ENCODE measurements around the gene IGFBP5. TPM values are rescaled to one million over a fixed set of nuclear protein-coding genes. Genes with fewer than 3 reads are reported as not detected.

IGFBP5 gene
- polyA plus RNA-seq, 1 of the 3 experiments (the other 2 are of a cell fraction), result 323 TPM

DNA sequence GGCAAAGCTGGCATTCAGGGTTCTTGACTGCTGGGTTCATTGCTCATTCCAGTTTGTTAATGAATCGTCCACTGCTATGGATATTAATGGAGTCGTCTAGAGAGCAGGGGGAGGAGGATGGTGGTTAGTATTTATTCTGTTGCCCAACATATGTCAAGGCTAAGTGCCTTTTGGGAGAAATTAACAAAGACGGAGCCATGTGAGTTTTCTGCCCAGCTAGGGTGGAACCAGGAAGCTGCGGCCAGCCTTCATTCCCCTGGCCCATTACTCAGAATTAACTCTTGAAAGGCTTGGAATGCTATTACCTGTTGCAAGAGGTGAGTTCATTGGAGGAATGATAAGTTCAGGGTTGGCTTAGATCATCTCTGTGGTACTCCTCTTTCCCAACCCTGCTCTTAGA is 42.8 kb downstream of the IGFBP5 start:
- Histone ChIP-seq H3K4me1 (ENCODE audit: control insufficient read depth in 1 of 2, insufficient read depth in 2 of 2, low read depth in 1 of 2, low read length in 1 of 2) (peaks cover 20 to 44% of the 10 kb centered on the region in 2 experiments), H3K27me3 (ENCODE audit: insufficient read depth) (no peaks in the 10 kb centered on the region), H3K4me3 (ENCODE audit: low read depth in 2 of 2, low read length in 1 of 2) (no peak overlapping the region), H3K9ac (no peak overlapping the region), H3K9me3 (no peaks in the 10 kb centered on the region), H4K20me1 (ENCODE audit: insufficient read depth) (peaks cover 12% of the 10 kb centered on the region), H3K9me2 (no peaks in the 10 kb centered on the region), H3K27ac (ENCODE audit: low read depth in 2 of 2, low read length in 1 of 2) (no peak overlapping the region), H3K4me2 (no peak overlapping the region), H2AFZ (ENCODE audit: low read depth) (no peak overlapping the region), H3K79me2 (ENCODE audit: insufficient read depth) (peaks cover 81% of the 10 kb centered on the region), H3K36me3 (replicated peaks in 1 of 2; ENCODE audit: control insufficient read depth in 1 of 2, insufficient read depth in 2 of 2, low read length in 1 of 2) (peaks cover 0 to 12% of the 10 kb centered on the region in 2 experiments), H3F3A (replicated peaks; ENCODE audit: insufficient read depth) (peaks cover 5% of the 10 kb centered on the region)
- no peak for DNase-seq
- POLR2A ChIA-PET, result no interaction called here
- TF ChIP-seq TCF12 (IDR thresholded peaks at IDR 0.05) (no peak), JUND (IDR thresholded peaks at IDR 0.05) (no peak), MXI1 (IDR thresholded peaks at IDR 0.05; ENCODE audit: low read depth, low read length) (no peak)
- CTCF ChIA-PET, result interaction anchor here (1.2 to 24.7 kb wide), 6 partner anchors 13 to 1235 kb away, joined by 3 to 614 read pairs (median 8); no protein-coding TSS in a partner anchor
- WGBS (ENCODE audit: low lambda C conversion rate), result 80% methylated on average over 4 of the region's 4 CpGs

GRCh38 chr2:216651351-216651881 is 43.9 kb downstream of the IGFBP5 start:
- H3K27me3 ChIP-seq (ENCODE audit: insufficient read depth), result no peaks in the 10 kb centered on the region
- H3K4me3 ChIP-seq (ENCODE audit: low read depth in 2 of 2, low read length in 1 of 2), result no peak overlapping the region
- H2AFZ ChIP-seq (ENCODE audit: low read depth), result no peak overlapping the region
- peak overlapping the region; percentile 25; the same call in 1 of the 2 replicates for H3K4me2 ChIP-seq
- peaks cover 11% of the 10 kb centered on the region for H4K20me1 ChIP-seq (ENCODE audit: insufficient read depth)
- H3K9ac ChIP-seq, result no peak overlapping the region
- peaks cover 5% of the 10 kb centered on the region for H3F3A ChIP-seq (replicated peaks; ENCODE audit: insufficient read depth)
- peaks cover 77% of the 10 kb centered on the region for H3K79me2 ChIP-seq (ENCODE audit: insufficient read depth)
- H3K9me3 ChIP-seq, result no peaks in the 10 kb centered on the region
- peaks cover 0 to 13% of the 10 kb centered on the region in 2 experiments for H3K36me3 ChIP-seq (replicated peaks in 1 of 2; ENCODE audit: control insufficient read depth in 1 of 2, insufficient read depth in 2 of 2, low read length in 1 of 2)
- peak overlapping the region; percentile 31 to 58; a peak in 3 of 4 replicates for H3K27ac ChIP-seq (ENCODE audit: low read depth in 2 of 2, low read length in 1 of 2)
- 93% methylated on average over 6 of the region's 6 CpGs for WGBS (ENCODE audit: low lambda C conversion rate)
- H3K4me1 ChIP-seq (ENCODE audit: control insufficient read depth in 1 of 2, insufficient read depth in 2 of 2, low read depth in 1 of 2, low read length in 1 of 2), result peaks cover 9 to 44% of the 10 kb centered on the region in 2 experiments
- ChIA-PET POLR2A (no interaction called here), CTCF (interaction anchor here (1.0 to 24.7 kb wide), 7 partner anchors 10 to 1237 kb away, joined by 3 to 614 read pairs (median 5); partner anchors contain the start of gene IGFBP2)
- no peaks in the 10 kb centered on the region for H3K9me2 ChIP-seq
- TF ChIP-seq SMC3 (IDR thresholded peaks at IDR 0.05; ENCODE audit: low read depth, low read length), result no peak
- no peak for TF ChIP-seq MEF2A (IDR thresholded peaks at IDR 0.05; ENCODE audit: borderline replicate concordance, low read depth)
- TF ChIP-seq TAF1 (IDR thresholded peaks at IDR 0.05; ENCODE audit: borderline replicate concordance, low read depth, low read length), result no peak
- no peak for TF ChIP-seq POLR2AphosphoS5 (IDR thresholded peaks at IDR 0.05; ENCODE audit: low read depth, low read length)
- TF ChIP-seq TCF12 (IDR thresholded peaks at IDR 0.05), result 0 out of 2 replicates have a peak, but pooled peaks have one; percentile 20
- TF ChIP-seq JUND (IDR thresholded peaks at IDR 0.05), result peak; percentile 49; the same call in 1 of the 2 replicates
- TF ChIP-seq, protein P1, sequence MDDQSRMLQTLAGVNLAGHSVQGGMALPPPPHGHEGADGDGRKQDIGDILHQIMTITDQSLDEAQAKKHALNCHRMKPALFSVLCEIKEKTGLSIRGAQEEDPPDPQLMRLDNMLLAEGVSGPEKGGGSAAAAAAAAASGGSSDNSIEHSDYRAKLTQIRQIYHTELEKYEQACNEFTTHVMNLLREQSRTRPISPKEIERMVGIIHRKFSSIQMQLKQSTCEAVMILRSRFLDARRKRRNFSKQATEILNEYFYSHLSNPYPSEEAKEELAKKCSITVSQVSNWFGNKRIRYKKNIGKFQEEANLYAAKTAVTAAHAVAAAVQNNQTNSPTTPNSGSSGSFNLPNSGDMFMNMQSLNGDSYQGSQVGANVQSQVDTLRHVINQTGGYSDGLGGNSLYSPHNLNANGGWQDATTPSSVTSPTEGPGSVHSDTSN (IDR thresholded peaks at IDR 0.05), result peak; percentile 22; the same call in 1 of the 2 replicates
- TF ChIP-seq FOSL2 (IDR thresholded peaks at IDR 0.05; ENCODE audit: borderline replicate concordance, low read depth), result 0 out of 2 replicates have a peak, but pooled peaks have one; percentile 42
- DNase-seq, result no peak
